HEK293T (cell line): ENCODE data around the gene UBE2E2.

Experiments
- ARNT ChIP-seq: fragments of 450-650 bp; IDR thresholded peaks from 2 replicates; pipeline ENCODE4 v1.6.1; 2017; ENCODE audit warnings: mild to moderate bottlenecking
- BHLHE40 ChIP-seq: fragments of 450-650 bp; IDR thresholded peaks from 2 replicates; pipeline ENCODE4 v1.6.1; 2016; ENCODE audit warnings: mild to moderate bottlenecking, moderate library complexity, borderline replicate concordance
- CTBP1 ChIP-seq: fragments of 450-650 bp; IDR thresholded peaks from 2 replicates; pipeline ENCODE4 v1.6.1; 2016; ENCODE audit warnings: borderline replicate concordance
- FOXK2 ChIP-seq: fragments of 450-650 bp; IDR thresholded peaks from 2 replicates; pipeline ENCODE4 v1.6.1; 2016; ENCODE audit warnings: mild to moderate bottlenecking
- FOXM1 ChIP-seq: fragments of 450-650 bp; IDR thresholded peaks from 2 replicates; pipeline ENCODE4 v1.6.1; 2017; ENCODE audit warnings: mild to moderate bottlenecking, borderline replicate concordance
- HDGF ChIP-seq: fragments of 450-650 bp; IDR thresholded peaks from 2 replicates; pipeline ENCODE4 v1.6.1; 2017; ENCODE audit warnings: antibody characterized with exemption, borderline replicate concordance
- L3MBTL2 ChIP-seq: fragments of 450-650 bp; conservative IDR thresholded peaks from 2 replicates; pipeline ENCODE4 v1.6.1; 2016; ENCODE audit warnings: mild to moderate bottlenecking
- LEF1 ChIP-seq: fragments of 450-650 bp; IDR thresholded peaks from 2 replicates; pipeline ENCODE4 v1.6.1; 2017; ENCODE audit warnings: mild to moderate bottlenecking, borderline replicate concordance
- NFRKB ChIP-seq: fragments of 450-650 bp; IDR thresholded peaks from 2 replicates; pipeline ENCODE4 v1.6.1; 2016; ENCODE audit warnings: mild to moderate bottlenecking, moderate library complexity
- SP1 ChIP-seq: fragments of 450-650 bp; IDR thresholded peaks from 2 replicates; pipeline ENCODE4 v1.6.1; 2017
- SUZ12 ChIP-seq: fragments of 450-650 bp; IDR thresholded peaks from 2 replicates; pipeline ENCODE4 v1.6.1; 2016; ENCODE audit warnings: mild to moderate bottlenecking
- ZNF384 ChIP-seq: fragments of 450-650 bp; IDR thresholded peaks from 2 replicates; pipeline ENCODE4 v1.6.1; 2016
- TF ChIP-seq, protein P1 (sequence below): fragments of 450-650 bp; IDR thresholded peaks from 2 replicates; pipeline ENCODE4 v1.6.1; 2016

GRCh38 chr3:23244324-23245041 lies 41.4 kb downstream of the UBE2E2 start:
- TF ChIP-seq FOXM1 (no peak), NFRKB (no peak), ZNF384 (no peak), SP1 (no peak), CTBP1 (no peak), BHLHE40 (no peak), FOXK2 (no peak), LEF1 (no peak), SUZ12 (no peak), ARNT (no peak), HDGF (no peak), L3MBTL2 (no peak)
- TF ChIP-seq, protein P1, sequence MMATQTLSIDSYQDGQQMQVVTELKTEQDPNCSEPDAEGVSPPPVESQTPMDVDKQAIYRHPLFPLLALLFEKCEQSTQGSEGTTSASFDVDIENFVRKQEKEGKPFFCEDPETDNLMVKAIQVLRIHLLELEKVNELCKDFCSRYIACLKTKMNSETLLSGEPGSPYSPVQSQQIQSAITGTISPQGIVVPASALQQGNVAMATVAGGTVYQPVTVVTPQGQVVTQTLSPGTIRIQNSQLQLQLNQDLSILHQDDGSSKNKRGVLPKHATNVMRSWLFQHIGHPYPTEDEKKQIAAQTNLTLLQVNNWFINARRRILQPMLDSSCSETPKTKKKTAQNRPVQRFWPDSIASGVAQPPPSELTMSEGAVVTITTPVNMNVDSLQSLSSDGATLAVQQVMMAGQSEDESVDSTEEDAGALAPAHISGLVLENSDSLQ, result no peak
